Lower leg skin (tissue), 3 donors: Measurements from ENCODE around the gene HABP2.

ENCODE experiments used
- CTCF ChIP-seq, 3 donors: fragments of 450-650 bp; IDR thresholded peaks; one replicate each; pipeline ENCODE4 v1.5.1; 2016; ENCODE audit warnings: antibody characterized with exemption in 3 of 3, mild to moderate bottlenecking in 3 of 3, moderate library complexity in 2 of 3
- POLR2A ChIP-seq, 2 donors: fragments of 450-650 bp; IDR thresholded peaks; one replicate each; pipeline ENCODE4 v1.6.1; 2016 to 2017; ENCODE audit warnings: antibody characterized with exemption in 2 of 2, mild to moderate bottlenecking in 1 of 2, moderate library complexity in 1 of 2

- no peak for TF ChIP-seq CTCF (IDR thresholded peaks at IDR 0.05)
- TF ChIP-seq POLR2A (IDR thresholded peaks at IDR 0.05), result no peak
Measured at GRCh38 chr10:113573368-113573767, 20.5 kb downstream of the HABP2 start.
